ENCODE data around the gene FBXO11. TPM values are rescaled to one million over a fixed set of nuclear protein-coding genes. Genes with fewer than 3 reads are reported as not detected.
"Not testable (repeated sequence)": the region's sequence is repeated elsewhere in the genome, so short reads cannot be mapped to it uniquely, and the experiment has no call there.

Gene FBXO11
- total RNA-seq, 1 donor from 2014 or later: 71.3 TPM

GRCh38 chr2:47905386-47906156 lies 727 bp downstream of the FBXO11 start:
- peak overlapping the region; percentile 91 for H3K4me3 Mint-ChIP-seq
- Histone ChIP-seq H2AFZ (replicated peaks) (no peak overlapping the region), H3K27me3 (no peaks in the 10 kb centered on the region), H3K4me1 (peaks cover 17% of the 10 kb centered on the region), H3K9ac (peak overlapping the region; percentile 93), H3K27ac (peak overlapping the region; percentile 96), H3F3A (ENCODE audit: low read depth) (peaks cover 35% of the 10 kb centered on the region), H3K36me3 (no peaks in the 10 kb centered on the region), H3K9me3 (ENCODE audit: low read depth) (no peaks in the 10 kb centered on the region), H3K4me2 (peak overlapping the region; percentile 84), H3K4me3 (peak overlapping the region; percentile 96), H4K20me1 (ENCODE audit: low read depth) (peaks cover 40% of the 10 kb centered on the region), H3K79me2 (ENCODE audit: low read depth) (peaks cover 58% of the 10 kb centered on the region)
- DNase-seq (ENCODE audit: low spot score): peak; percentile 88
- H3K27me3 Mint-ChIP-seq (ENCODE audit: insufficient read depth, low read depth): peaks cover 5% of the 10 kb centered on the region
- H3K27ac Mint-ChIP-seq: no peak overlapping the region
- H3K36me3 Mint-ChIP-seq: peaks cover 2% of the 10 kb centered on the region
- TF ChIP-seq EZH2phosphoT487 (IDR thresholded peaks at IDR 0.05) (peak; percentile 11), EZH2 (IDR thresholded peaks at IDR 0.05) (no peak), CTCF (IDR thresholded peaks at IDR 0.05) (no peak)
- peaks cover 21% of the 10 kb centered on the region for H3K4me1 Mint-ChIP-seq
- H3K9me3 Mint-ChIP-seq: peaks cover 2% of the 10 kb centered on the region

GRCh38 chr2:47903781-47904490 lies 2.4 kb downstream of the FBXO11 start:
- peaks cover 12% of the 10 kb centered on the region for H3K36me3 Mint-ChIP-seq
- no peak overlapping the region for H3K27ac ChIP-seq
- no peak overlapping the region for H2AFZ ChIP-seq (replicated peaks)
- H4K20me1 ChIP-seq (ENCODE audit: low read depth): peaks cover 54% of the 10 kb centered on the region
- H3K27ac Mint-ChIP-seq: peak overlapping the region; percentile 99
- peaks cover 37% of the 10 kb centered on the region for H3F3A ChIP-seq (ENCODE audit: low read depth)
- no peaks in the 10 kb centered on the region for H3K27me3 ChIP-seq
- peaks cover 75% of the 10 kb centered on the region for H3K79me2 ChIP-seq (ENCODE audit: low read depth)
- TF ChIP-seq EZH2phosphoT487 (IDR thresholded peaks at IDR 0.05): no peak
- peaks cover 2% of the 10 kb centered on the region for H3K9me3 Mint-ChIP-seq
- H3K4me3 ChIP-seq: peak overlapping the region; percentile 96
- peak overlapping the region; percentile 93 for H3K9ac ChIP-seq
- peaks cover 21% of the 10 kb centered on the region for H3K4me1 Mint-ChIP-seq
- peaks cover 5% of the 10 kb centered on the region for H3K27me3 Mint-ChIP-seq (ENCODE audit: insufficient read depth, low read depth)
- DNase-seq (ENCODE audit: low spot score): no peak
- no peaks in the 10 kb centered on the region for H3K36me3 ChIP-seq
- no peaks in the 10 kb centered on the region for H3K9me3 ChIP-seq (ENCODE audit: low read depth)
- H3K4me2 ChIP-seq: peak overlapping the region; percentile 84
- H3K4me3 Mint-ChIP-seq: peak overlapping the region; percentile 100
- peaks cover 17% of the 10 kb centered on the region for H3K4me1 ChIP-seq

GRCh38 chr2:47901892-47902291 lies 4.4 kb downstream of the FBXO11 start:
- not testable (repeated sequence) for H3K27ac Mint-ChIP-seq; H3K4me3 ChIP-seq; H3K27me3 ChIP-seq; H3K27me3 Mint-ChIP-seq (ENCODE audit: insufficient read depth, low read depth); H3K9me3 ChIP-seq (ENCODE audit: low read depth); DNase-seq (ENCODE audit: low spot score); H3K4me3 Mint-ChIP-seq; H3K9me3 Mint-ChIP-seq; H3K4me2 ChIP-seq; H3K27ac ChIP-seq; H2AFZ ChIP-seq (replicated peaks); H3K9ac ChIP-seq; H3K36me3 ChIP-seq
- H4K20me1 ChIP-seq (ENCODE audit: low read depth): peaks cover 72% of the 10 kb centered on the region
- peaks cover 90% of the 10 kb centered on the region for H3K79me2 ChIP-seq (ENCODE audit: low read depth)
- peaks cover 22% of the 10 kb centered on the region for H3K36me3 Mint-ChIP-seq
- peaks cover 21% of the 10 kb centered on the region for H3K4me1 ChIP-seq
- peaks cover 27% of the 10 kb centered on the region for H3F3A ChIP-seq (ENCODE audit: low read depth)
- peaks cover 15% of the 10 kb centered on the region for H3K4me1 Mint-ChIP-seq

- Mint-ChIP-seq H3K4me3 (no peak overlapping the region), H3K27ac (no peak overlapping the region), H3K4me1 (peaks cover 18% of the 10 kb centered on the region), H3K36me3 (peaks cover 26% of the 10 kb centered on the region), H3K27me3 (ENCODE audit: insufficient read depth, low read depth) (peaks cover 2% of the 10 kb centered on the region), H3K9me3 (peaks cover 2% of the 10 kb centered on the region)
- no peak overlapping the region for H3K4me2 ChIP-seq
- peaks cover 100% of the 10 kb centered on the region for H3K79me2 ChIP-seq (ENCODE audit: low read depth)
- TF ChIP-seq EZH2phosphoT487 (IDR thresholded peaks at IDR 0.05) (no peak), EZH2 (IDR thresholded peaks at IDR 0.05) (no peak), CTCF (IDR thresholded peaks at IDR 0.05) (no peak)
- H4K20me1 ChIP-seq (ENCODE audit: low read depth): peaks cover 83% of the 10 kb centered on the region
- H3F3A ChIP-seq (ENCODE audit: low read depth): peaks cover 20% of the 10 kb centered on the region
- peaks cover 21% of the 10 kb centered on the region for H3K4me1 ChIP-seq
- no peak overlapping the region for H3K27ac ChIP-seq
- no peaks in the 10 kb centered on the region for H3K27me3 ChIP-seq
- no peak overlapping the region for H2AFZ ChIP-seq (replicated peaks)
- no peak overlapping the region for H3K4me3 ChIP-seq
- no peak for DNase-seq (ENCODE audit: low spot score)
- H3K9ac ChIP-seq: no peak overlapping the region
- H3K9me3 ChIP-seq (ENCODE audit: low read depth): no peaks in the 10 kb centered on the region
- no peaks in the 10 kb centered on the region for H3K36me3 ChIP-seq
Observed at GRCh38 chr2:47900857-47901256, 5.4 kb downstream of the FBXO11 start.
